GM19328 (cell line): ENCODE results near the gene NCOR1.
"Not testable (repeated sequence)": the region's sequence is repeated elsewhere in the genome, so short reads cannot be mapped to it uniquely, and the experiment has no call there.

Experiments used
- ATAC-seq: cut with Tn5 transposase; IDR thresholded peaks from one replicate; pipeline ENCODE4 v1.9.1; 2021; ENCODE audit warnings: mild to moderate bottlenecking, moderate library complexity; ENCODE audit not compliant: unreplicated experiment

The NCOR1 gene

DNA sequence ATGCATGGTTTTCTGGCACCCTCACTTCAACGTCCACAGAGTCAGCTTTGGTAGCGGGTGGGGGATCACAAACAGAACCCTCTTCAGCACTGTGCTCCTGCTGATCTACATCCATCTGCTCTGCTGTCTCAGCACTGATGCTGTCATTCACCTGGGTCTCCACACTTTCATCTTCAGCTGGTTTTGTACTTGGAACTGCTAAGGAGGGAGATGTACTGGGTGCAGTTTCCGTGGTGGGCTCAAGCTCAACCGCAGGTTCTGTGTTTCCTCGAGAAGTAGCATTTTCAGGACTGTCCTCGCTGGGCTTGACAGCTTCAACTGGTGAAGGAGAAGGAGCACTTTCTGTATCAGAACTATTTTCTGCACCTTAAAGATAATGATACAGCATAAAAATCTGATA lies 113.9 kb downstream of the NCOR1 start:
- ATAC-seq, result no peak

DNA sequence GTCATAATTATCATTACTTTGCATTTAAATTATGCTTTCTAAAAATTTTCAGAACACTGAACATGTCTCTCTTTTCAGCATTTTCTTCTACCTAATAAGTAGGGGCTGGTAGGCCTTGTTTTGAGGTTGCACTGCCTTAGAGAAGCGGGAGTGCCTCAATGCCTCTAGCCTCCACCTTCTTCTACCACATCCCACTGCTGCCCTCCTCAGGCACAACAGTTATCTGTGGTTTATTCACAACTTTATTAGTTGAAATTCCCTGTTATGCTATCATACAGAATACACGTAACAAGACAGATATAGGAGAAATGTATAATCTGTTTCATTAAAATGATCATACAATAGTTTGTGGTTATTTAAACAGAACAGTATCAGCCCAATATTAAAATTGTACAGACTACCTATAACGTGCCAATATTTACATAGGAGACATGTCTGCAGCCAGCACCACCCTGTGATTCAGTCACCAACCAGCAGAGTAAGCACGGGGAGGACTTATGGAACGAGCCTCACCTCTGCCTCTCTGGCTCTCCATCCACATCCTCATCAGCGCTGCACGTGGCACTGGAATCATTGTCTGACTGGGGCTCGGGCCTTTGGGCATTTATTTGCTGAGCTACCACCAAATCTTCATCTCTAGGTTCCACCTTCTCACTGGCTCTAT lies 114.5 kb downstream of the NCOR1 start:
- ATAC-seq, result no peak

DNA sequence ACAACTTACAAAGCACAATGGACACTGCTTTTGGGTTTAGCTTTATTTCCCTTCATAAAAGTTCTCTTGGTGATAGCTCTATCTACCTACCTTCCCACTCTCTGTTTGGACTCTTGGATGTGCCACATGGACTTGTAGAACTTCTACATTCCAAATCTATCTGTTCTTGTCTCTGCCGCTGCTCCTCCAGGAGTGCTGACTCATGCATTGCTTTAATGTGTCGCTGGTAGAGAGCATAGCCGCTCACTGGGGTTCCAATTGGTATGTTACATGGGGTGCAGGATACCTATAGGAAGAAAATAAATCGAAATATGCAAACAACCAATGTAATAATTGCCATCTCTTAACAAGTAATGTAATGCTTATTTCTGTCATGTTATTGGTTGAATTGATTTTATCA lies 123.6 kb downstream of the NCOR1 start:
- no peak for ATAC-seq

DNA sequence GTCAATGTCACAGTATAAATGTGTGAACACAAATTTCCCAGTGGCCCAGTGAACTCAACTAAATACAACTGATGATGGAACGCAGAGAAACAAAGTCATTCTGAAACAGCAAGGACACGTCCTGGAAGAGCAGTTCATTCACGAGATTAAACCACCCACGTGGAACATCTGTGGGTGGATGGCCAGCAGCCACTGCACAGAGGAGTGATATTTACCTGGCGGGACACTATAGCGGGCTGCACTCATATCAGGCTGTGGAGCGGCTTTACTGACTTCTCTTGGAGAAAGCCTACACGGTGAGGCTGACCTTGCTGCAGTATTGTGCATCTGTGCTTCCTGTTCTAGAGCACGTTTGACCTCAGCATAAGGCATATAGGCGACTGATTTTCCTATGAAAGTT lies 128.4 kb downstream of the NCOR1 start:
- ATAC-seq, result no peak

DNA sequence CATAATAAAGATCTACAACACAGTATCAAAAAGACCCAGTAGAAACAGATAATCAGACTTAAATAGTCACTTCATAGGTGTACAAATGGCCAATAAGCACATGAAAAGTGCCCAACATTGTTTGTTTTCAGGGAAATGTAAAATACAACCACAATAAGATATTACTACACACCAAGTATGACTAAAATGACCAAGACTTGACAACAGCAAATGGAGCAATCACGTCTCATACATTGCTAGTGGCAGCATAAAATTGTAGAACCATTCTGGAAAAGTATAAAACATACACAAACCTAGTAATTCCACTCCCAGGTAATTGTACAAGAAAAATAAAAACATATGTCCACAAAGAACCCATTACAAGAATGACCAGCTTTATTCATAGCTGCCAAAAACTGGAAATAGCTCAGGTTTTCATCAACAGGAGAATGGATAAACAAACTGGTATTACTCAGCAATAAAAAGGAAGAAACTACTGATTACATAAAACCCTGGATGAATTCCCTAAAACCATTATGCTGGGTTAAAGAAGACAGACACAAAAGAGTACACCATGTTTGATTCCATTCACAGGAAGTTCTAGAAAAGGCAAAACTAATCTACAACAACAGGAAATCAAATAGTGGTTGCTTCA lies 130.2 kb downstream of the NCOR1 start:
- no peak for ATAC-seq

DNA sequence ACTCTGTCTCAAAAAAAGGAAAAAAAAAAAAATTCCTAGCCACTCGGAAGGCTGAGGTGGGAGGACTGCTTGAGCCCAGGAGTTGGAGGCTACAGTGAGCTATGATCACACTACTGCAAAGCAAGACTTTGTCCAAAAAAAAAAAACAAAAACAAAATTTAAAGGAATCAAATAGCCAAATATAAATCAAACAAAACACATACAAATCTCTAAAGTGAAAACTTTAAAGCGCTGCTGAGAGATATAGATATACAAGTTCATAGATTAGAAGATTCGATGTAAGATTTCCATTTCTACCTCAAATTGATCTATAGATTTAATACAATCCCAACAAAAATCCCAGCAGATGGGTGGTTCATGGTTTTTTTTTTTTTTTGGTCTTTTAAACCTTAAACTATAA lies 132.1 kb downstream of the NCOR1 start:
- no peak for ATAC-seq

DNA sequence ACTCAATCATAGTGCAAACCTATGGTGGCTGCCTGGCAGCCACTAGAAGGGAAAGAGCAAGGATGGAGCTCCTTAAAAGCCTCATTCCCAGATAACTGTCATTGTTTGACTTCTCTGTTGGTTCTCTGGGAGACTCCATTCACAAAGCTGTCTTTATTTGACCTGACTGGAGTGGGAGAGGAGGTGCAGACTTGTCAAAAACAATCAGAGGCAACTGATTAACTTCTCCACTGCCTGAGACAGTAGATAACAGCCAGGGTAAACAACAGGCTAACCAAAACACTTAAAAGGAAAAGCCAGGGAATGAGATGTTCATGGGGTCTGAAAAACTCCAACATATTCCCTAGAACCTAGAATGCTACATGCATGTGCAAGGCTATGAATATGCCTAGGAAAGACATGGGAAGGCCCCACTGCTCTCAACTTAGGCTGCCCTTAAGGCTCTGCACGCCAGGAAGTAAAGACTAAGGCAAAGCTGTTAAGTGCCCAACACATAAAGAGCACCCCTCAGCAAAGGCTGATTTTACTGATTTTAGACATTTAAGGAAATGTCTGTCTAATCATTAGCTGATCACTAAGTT lies 133.7 kb downstream of the NCOR1 start:
- no peak for ATAC-seq

DNA sequence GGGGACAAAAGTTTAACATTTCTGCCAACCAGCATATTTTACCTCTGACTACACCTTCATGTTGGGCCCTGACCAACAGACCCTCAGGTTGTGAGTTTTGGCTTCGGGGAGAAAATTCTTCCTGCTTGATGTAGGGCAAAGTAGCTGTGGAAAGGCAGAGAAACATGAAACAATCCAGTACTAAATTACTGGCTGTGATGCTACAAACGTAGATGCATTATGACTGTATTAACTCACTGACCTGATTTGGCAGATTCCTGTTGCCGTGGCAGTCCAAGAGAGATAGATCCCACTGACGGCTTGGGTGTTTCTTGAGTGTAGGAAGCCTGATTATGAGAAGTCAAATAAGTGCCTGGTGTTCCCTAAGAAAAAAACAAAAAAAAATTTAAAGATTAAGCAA lies 135.0 kb downstream of the NCOR1 start:
- ATAC-seq, result no peak

DNA sequence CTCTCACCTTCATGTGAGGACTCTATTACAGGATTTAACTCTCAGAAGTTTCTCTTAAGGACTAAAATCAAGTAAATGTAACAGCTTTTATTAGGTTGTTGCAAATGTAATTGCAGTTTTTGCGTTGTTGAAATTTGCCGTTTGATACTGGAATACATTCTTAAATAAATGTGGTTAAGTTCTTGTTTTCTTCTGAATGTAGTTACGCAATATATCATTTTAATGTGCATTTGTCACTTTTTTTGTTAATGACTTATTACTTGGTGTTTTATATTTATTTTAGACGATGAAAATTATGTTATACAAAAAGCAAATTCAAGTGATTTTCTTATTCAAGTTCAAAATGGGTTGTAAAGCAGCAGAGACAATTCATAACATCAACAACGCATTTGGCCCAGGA lies 139.4 kb downstream of the NCOR1 start:
- no peak for ATAC-seq

DNA sequence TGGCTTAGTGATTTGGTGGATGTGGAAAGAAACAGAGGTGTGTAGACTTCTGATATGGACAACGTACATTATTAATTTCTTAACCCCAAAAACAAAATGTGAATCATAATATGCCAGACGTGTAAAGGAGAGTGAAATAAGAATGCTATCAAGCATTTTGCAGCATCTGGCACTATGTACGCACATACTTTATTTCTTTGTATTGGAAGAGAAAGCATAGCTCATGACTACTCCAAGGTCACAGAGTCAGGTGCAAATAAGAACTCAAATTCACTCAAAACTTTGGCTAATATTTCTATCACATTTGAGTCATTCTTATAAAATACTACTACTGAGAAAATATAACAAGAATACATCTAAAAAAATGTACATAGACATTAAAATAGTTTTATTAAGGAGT lies 140.9 kb downstream of the NCOR1 start:
- no peak for ATAC-seq

DNA sequence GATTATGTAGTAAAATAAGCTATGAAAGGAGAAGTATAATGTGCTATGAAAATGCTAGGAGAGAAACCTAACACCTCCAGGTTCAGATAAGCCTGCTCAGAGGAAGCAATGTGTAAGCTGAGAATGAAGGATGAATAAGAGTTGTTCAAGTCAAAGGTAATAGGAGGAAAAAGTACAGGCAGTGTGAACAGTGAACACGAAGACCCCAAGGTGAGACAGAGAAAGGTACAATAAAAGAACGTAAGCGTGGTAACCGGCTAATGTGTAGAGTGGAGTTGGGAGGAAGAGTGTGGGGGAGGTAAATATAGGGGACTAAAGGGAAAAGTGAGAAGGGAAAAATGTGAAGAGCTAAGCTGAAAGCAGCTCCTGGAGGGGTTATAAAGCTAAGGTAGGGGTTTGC lies 141.5 kb downstream of the NCOR1 start:
- no peak for ATAC-seq

DNA sequence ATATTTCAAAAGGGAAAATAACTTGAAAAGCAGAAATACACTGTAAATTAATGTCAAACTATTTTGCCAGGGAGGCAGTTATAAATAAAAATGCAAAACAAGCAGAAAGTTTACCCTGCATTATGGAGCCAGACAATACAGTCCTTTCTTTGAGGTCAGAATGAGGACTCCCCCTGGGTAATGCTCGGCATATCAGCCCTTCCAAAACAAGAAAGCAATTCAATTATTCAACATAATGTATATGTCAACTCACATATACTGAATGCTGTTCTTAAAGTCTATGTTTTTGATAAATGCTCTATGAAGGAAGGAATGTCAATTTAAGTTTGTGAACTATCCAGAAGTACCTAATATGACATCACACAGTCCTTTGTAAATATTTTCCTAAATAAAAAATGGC lies 143.3 kb downstream of the NCOR1 start:
- ATAC-seq, result no peak

DNA sequence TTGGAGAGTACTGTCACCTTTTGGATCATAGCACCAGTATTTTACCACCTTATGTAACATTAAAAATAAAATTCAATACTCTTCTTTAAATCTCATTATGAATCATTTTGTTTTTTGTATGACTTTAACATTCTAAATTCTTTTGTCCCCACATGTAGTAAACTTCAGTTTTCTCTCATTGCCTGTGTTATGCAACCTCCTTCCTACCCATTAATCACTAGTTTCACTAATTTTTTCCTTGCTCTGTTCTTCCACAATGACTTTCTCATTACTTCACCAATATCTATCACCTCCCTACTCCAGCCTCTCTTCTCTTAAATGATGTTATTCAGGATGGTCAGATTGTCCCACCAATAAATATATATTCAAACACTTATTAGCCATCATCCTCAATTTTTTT lies 147.0 kb downstream of the NCOR1 start:
- ATAC-seq, result no peak

DNA sequence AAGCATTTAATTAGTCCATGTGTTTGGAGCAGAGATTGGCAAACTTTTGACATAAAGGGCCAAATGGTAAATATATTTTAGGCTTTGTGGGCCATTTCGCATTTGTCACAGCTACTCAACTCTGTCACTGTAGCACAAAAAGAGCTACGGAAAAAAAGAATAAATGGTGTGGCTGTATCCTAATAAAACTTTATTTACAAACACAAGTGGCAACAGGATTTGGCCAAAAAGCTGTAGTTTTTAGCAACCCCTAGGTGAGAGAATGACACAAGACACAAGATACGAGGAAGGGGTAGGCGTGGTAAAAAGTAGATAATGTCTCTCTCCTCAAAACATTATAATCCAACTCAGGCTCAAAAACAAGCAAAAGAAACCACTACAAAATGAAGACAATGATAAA lies 149.2 kb downstream of the NCOR1 start:
- no peak for ATAC-seq

DNA sequence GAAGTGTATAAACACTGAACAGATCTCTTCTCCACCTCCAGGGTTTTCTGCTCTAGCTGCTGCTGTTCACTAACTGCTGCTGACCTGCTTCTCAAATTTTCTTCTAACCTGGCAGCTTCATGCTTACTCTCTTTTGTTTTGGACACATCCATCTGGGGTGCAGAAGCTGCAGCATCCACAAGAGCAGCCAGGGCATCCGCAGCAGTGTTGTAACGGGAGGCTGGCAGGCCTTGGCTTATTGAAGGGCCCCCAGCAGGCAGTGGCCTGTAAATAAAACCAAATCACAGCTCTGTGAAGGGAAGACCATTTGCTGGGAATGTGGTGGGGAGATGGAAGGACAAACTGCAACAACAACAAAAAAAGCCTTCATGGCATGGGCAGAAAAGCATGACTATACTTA lies 153.7 kb downstream of the NCOR1 start:
- ATAC-seq, result no peak

DNA sequence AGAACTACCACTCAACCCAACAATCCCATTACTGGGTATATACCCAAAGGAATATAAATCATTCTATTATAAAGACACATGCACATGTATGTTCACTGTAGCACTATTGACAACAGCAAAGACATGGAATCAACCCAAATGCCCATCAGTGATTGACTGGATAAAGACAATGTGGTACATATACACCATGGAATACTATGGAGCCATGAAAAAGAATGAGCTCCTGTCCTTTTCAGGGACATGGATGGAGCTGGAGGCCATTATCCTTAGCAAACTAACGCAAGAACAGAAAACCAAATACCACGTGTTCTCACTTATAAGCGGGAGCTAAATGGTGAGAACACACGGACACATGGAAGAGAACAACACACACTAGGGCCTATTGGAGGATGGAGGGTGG lies 160.2 kb downstream of the NCOR1 start:
- ATAC-seq, result not testable (repeated sequence)

DNA sequence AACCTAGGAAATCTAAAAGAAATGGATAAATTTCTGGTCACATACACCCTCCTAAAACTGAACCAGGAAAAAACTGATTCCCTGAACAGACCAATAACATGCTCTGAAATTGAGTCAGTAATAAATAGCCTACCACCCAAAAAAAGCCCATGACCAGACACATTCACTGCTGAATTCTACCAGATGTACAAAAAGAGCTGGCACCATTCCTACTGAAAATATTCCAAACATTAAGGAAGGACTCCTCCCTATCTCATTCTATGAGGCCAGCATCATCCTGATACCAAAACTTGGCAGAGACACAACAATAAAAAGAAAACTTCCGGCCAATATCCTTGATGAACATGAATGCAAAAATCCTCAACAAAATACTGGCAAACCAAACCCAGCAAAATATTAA lies 162.8 kb downstream of the NCOR1 start:
- ATAC-seq, result no peak

DNA sequence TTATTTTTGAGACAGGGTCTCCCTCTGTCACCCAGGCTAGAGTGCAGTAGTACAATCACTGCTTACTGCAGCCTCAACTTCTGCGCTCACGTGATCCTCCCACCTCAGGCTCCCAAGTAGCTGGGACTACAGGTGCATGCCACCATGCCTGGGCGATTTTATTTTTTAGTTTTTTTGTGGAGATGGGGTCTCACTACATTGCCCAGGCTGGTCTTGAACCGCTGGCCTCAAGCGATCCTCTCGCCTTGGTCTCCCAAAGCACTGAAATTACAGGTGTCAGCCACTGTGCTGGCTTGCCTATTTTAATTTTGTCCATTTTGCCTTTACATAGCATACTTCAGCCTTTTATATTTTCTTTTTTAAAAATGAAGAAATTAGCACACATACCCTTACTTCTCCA lies 164.5 kb downstream of the NCOR1 start:
- ATAC-seq, result no peak

DNA sequence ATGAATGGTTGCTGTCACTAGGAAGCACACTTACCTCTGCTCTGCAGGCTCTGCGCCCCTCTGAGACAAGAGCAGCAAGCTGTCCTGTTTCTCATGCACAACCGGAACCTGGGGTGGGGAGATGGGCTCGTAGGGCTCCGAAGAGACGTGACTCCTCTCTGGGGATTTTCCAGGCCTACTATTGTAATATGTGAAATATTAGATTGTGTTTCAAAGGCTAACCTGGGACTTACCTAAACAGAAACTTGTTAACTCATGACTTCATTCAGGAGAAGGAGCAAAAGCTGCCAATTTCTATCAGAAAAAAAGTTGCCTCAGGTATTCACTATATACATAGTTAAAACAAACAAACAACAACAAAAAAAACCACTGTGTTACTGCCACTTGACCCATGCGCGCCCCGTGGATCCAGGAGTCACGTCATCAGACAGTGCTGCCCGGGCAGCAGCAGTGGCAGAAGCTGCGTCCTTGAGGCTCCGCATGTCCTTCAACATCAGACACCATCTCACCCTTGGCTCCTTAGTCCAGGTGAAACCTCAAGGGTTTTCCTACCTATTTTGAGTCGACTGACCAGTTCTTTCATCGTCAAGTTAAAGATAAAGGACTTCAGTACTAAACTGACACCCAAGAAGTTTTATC lies 166.4 kb downstream of the NCOR1 start:
- no peak for ATAC-seq

DNA sequence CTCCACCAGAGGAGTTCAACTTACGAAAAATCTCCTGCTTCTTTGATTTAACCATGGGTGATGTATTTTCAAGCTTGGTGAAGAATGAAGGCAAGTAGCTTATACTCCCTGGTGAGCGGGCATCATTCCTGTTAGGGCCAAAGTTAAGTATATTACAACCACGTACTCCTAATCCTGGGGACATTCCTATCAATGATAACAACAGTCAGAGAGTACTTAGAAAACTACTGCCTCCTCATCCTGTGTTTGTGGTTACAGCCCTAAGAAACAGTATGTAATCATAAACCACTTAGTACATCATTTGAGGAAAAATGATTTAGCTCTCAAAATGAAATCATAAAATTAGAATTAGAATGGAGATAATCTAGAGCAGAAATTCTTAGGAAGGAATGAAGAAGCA lies 168.4 kb downstream of the NCOR1 start:
- no peak for ATAC-seq

DNA sequence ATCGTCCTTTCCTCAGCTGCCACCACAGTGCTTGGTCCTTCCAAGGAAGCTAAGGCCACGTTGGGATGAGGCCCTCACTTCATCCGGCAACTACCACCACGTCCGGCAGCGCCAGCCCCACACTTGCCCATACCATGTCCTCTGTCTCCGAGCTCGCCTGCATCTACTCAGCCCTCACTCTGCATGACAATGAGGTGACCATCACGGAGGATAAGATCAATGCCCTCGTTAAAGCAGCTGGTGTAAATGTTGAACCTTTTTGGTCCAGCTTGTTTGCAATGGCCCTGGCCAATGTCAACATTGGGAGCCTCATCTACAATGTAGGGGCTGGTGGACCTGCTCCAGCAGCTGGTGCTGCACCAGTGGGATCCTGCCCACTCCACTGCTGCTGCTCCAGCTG lies 170.8 kb downstream of the NCOR1 start:
- ATAC-seq, result no peak

DNA sequence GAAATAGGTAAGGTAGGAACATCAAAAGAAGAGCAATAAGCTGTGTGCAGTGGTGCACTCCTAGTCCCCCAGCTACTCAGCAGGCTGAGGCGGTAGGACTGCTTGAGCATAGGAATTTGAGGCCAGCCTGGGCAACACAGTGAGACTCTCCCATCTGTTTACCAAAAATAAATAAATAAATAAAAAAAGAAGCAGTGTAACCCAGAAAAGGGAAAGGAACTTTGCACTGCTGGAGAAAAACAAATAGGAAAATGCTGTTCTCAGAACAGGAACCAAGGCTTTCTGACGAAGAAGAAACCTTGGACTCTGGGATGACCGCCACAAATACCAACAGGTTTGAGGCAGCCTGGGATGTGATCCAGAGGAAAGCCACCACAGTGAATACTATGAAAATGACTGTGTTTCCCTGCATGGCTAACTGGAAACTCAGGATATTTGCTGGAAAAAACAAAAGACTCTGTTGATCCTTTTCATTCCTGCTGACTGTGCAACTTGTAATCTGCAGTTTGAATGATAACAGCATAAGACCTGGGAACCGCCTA lies 174.6 kb downstream of the NCOR1 start:
- no peak for ATAC-seq
